Measurements from ENCODE around the gene ZNF778. TPM values are rescaled to one million over a fixed set of nuclear protein-coding genes. Genes with fewer than 3 reads are reported as not detected.

Gene ZNF778
- total and polyA plus RNA-seq, 2 of the 13 experiments (the other 11 are each of a cell fraction or from before 2014, with no cell fraction given), result 3.8 to 7.2 TPM

GRCh38 chr16:89191033-89191900, 26.2 kb upstream of the ZNF778 start (continued):
- TF ChIP-seq USF2 (IDR thresholded peaks at IDR 0.05; ENCODE audit: low read depth, low read length) (no peak), USF2 (CRISPR knock-in tag; IDR thresholded peaks at IDR 0.05; ENCODE audit: borderline replicate concordance) (peak; percentile 70; the same call in 1 of the 2 replicates), ESRRA (CRISPR knock-in tag; IDR thresholded peaks at IDR 0.05; ENCODE audit: low read depth) (peak; percentile 75), SRSF9 (IDR thresholded peaks at IDR 0.05; ENCODE audit: borderline replicate concordance, insufficient read depth, low read depth, low read length, poor library complexity, severe bottlenecking) (no peak), FOXK1 (CRISPR knock-in tag; IDR thresholded peaks at IDR 0.05; ENCODE audit: borderline replicate concordance, low read depth) (no peak), MXD4 (CRISPR knock-in tag; IDR thresholded peaks at IDR 0.05) (peak; percentile 83), MTF2 (CRISPR knock-in tag; IDR thresholded peaks at IDR 0.05; ENCODE audit: borderline replicate concordance) (peak; percentile 12; the same call in 1 of the 2 replicates), ZBTB46 (CRISPR knock-in tag; IDR thresholded peaks at IDR 0.05; ENCODE audit: borderline replicate concordance) (no peak), LBX2 (CRISPR knock-in tag; IDR thresholded peaks at IDR 0.05; ENCODE audit: borderline replicate concordance) (no peak), CAMTA2 (CRISPR knock-in tag; IDR thresholded peaks at IDR 0.05; ENCODE audit: borderline replicate concordance) (0 out of 2 replicates have a peak, but pooled peaks have one; percentile 74), ISX (CRISPR knock-in tag; conservative IDR thresholded peaks at IDR 0.05) (no peak), NCOA5 (CRISPR knock-in tag; IDR thresholded peaks at IDR 0.05) (no peak), ZKSCAN8 (CRISPR knock-in tag; IDR thresholded peaks at IDR 0.05; ENCODE audit: borderline replicate concordance) (no peak), CBX5 (CRISPR knock-in tag; IDR thresholded peaks at IDR 0.05; ENCODE audit: borderline replicate concordance) (peak; percentile 17; the same call in 1 of the 2 replicates), ZNF160 (CRISPR knock-in tag; IDR thresholded peaks at IDR 0.05) (peak; percentile 77; the same call in 1 of the 2 replicates), ZNF589 (CRISPR knock-in tag; conservative IDR thresholded peaks at IDR 0.05) (peak; percentile 95), PITX1 (CRISPR knock-in tag; IDR thresholded peaks at IDR 0.05) (peak; percentile 55; the same call in 1 of the 2 replicates), ZNF552 (CRISPR knock-in tag; IDR thresholded peaks at IDR 0.05; ENCODE audit: borderline replicate concordance) (peak; percentile 61; the same call in 1 of the 2 replicates), FOXM1 (CRISPR knock-in tag; IDR thresholded peaks at IDR 0.05) (no peak), ZFP41 (CRISPR knock-in tag; IDR thresholded peaks at IDR 0.05; ENCODE audit: borderline replicate concordance) (peak; percentile 54; the same call in 1 of the 2 replicates), NR2F1 (CRISPR knock-in tag; IDR thresholded peaks at IDR 0.05) (no peak), ZNF235 (CRISPR knock-in tag; IDR thresholded peaks at IDR 0.05; ENCODE audit: borderline replicate concordance) (no peak), SOX6 (IDR thresholded peaks at IDR 0.05) (no peak), SOX6 (CRISPR knock-in tag; IDR thresholded peaks at IDR 0.05) (peak; percentile 38; the same call in 1 of the 2 replicates), PCBP2 (optimal IDR thresholded peaks at IDR 0.05; ENCODE audit: low read depth, low read length, poor library complexity, severe bottlenecking) (no peak)

Measured in HepG2 (cell line).